ENCODE data around the gene CD96.
"Not testable (repeated sequence)": the region's sequence is repeated elsewhere in the genome, so short reads cannot be mapped to it uniquely, and the experiment has no call there.

CD96 gene

DNA sequence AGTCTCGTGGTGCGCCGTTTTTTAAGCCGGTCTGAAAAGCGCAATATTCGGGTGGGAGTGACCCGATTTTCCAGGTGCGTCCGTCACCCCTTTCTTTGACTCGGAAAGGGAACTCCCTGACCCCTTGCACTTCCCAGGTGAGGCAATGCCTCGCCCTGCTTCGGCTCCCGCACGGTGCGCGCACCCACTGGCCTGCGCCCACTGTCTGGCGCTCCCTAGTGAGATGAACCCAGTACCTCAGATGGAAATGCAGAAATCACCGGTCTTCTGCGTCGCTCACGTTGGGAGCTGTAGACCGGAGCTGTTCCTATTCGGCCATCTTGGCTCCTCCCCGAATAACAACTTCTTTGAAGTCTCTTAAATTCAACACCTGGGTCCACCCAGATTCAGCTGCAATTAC, 19.9 kb downstream of the CD96 start:
- not testable (repeated sequence) for DNase-seq (ENCODE audit: low spot score)

DNA sequence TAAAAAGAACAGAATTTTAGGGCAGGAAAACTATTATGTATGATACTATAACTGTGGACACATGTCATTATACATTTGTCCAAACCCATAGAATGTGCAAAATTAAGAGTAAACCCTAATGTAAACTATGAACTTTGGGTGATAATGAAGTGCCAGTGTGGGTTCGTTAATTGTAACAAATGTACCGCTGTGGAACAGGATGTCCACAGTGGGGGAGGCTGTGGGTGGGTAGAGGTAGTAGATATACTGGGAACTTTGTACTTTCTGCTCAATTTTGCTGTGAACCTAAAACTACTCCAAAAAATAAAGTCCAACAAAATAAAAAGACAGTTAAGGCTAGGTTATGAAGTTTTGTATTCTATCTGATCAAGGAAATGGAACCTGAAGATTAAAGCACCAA, 24.8 kb downstream of the CD96 start:
- no peak for DNase-seq (ENCODE audit: low spot score)

GRCh38 chr3:111568355-111568754, 26.4 kb downstream of the CD96 start:
- DNase-seq (ENCODE audit: low spot score): no peak

- no peak for DNase-seq (ENCODE audit: low spot score)
Observed at GRCh38 chr3:111568911-111569310, 26.9 kb downstream of the CD96 start.

GRCh38 chr3:111570404-111571030, 28.5 kb downstream of the CD96 start:
- no peak for DNase-seq (ENCODE audit: low spot score)

- DNase-seq (ENCODE audit: low spot score): no peak
Observed at GRCh38 chr3:111571282-111571681, 29.3 kb downstream of the CD96 start.

- DNase-seq (ENCODE audit: low spot score): no peak
Observed at GRCh38 chr3:111571907-111572460, 30.0 kb downstream of the CD96 start.

DNA sequence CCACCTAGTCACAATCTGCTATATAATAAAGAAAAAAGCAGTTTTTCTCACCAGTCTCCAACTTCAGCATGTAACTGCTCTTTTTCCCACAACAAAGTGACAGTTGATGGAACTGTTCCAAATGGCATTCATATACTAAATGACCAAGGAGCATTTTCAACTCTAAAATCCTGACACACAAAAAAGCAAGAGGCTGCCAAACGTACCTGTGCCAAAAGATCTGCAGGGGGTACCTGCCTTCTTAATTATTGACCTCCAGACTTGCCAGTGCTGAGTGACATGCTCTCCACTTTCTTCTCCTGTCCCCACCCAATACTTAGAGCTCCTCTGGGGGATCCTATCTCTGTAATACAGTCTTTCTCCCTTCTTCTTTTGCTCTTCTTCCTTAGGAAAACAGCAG, 35.1 kb downstream of the CD96 start:
- no peak for DNase-seq (ENCODE audit: low spot score)

DNA sequence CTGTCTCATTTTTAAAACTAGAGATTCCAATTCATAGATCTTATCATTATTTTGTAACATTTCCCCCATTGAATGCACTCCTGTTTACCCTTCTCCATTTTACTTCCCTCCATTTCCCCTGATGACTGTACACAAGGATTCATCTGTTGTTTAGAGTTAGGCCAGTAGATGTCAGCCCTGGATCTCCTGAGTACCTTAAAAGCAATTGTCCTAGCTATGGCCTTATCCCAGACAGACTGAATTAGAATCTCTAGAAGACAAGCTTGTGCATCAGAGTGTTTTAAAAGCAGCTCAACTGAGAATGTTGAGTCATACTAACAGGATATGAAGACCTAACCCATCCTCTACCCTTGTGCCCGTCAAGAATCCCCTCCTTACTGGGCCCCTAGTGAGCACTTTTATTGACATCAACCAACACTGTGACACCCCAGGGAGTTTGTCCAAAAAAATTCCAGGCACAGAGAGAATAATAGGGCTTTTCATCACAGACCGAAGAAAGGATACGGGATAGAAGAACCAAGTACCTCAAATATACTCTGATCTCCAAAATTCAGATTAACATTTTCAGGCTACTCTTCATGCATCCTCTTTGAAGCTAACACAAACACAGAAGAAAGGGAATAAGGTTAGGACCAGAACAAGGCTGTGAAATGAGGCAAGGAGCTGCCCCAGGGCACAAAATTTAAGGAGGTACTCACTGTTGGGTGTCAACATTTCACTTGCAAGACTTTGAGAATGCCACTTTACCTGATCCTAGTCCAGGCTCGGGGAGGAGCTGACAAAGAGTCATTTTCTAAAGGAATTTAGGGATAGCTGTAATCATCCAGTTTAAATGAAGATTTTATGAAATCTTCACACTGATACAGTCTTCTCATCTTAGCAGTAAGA, 36.0 kb downstream of the CD96 start:
- DNase-seq (ENCODE audit: low spot score): peak; percentile 60

GRCh38 chr3:111578867-111579266, 36.9 kb downstream of the CD96 start:
- no peak for DNase-seq (ENCODE audit: low spot score)

DNA sequence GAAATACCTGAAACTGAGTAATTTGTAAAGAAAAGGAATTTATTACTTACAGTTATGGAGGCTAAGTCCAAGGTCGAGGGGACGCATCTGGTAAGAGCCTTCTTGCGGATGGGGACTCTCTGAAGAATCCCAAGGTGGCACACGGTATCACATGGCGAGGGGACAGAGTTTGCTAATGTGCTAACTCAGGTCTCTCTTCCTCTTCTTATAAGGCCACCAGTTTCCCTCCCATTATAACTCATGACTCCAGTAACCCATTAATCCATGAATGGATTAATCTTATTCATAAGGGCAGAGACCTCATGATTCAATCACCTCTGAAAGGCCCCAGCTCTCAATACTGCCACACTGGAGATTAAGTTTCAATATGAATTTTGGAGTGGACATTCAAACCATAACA, 37.5 kb downstream of the CD96 start:
- no peak for DNase-seq (ENCODE audit: low spot score)

DNA sequence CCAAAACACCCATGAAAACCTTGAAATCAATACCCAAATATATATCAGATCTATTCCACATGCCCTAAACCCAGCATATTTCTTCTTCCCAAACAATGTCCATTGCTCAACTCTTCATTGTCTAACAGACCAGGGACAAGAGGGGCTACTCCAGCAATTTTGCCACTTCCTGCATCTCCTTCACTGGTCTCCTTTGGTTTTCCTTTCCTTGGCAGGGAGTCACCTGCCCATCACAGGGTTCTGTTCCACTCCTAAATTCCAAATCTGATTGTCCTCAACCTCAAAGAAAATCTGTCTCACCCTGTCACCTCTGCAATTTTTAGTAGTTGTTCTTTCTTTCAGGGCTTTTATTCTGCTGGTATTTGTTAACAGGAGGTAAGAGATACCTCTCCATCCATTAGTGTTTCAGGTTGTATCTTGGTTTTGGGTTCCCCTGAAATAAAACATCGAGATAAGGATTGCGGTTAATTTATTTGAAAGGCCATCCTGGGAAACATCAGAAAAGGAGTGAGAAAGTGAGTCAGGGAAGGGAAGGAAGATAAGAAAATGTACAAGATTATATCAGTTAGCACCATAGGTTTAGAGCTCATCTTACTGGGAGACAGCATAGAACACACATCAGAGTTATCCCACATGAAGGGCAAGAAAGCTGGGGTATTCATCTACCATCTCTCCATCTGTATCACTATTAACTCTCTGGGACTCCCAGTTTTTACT, 39.6 kb downstream of the CD96 start:
- no peak for DNase-seq (ENCODE audit: low spot score)

DNA sequence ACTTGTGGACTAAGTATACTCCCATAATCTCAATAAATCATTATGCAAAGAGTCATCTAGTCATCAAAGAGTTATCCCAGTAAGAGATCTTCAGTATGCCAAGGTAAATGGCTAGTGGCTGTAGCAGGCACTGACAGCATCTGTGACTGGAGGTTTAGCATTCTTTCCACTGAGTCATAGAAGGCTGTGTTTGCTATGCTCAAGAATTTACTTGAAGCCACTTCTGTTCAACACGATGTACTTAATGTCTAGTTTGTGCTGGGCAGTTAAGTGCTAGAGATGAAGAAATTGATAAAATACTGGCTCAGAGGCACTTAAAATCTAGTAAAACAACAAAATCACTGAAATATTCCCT, 40.1 kb downstream of the CD96 start:
- no peak for DNase-seq (ENCODE audit: low spot score)

DNA sequence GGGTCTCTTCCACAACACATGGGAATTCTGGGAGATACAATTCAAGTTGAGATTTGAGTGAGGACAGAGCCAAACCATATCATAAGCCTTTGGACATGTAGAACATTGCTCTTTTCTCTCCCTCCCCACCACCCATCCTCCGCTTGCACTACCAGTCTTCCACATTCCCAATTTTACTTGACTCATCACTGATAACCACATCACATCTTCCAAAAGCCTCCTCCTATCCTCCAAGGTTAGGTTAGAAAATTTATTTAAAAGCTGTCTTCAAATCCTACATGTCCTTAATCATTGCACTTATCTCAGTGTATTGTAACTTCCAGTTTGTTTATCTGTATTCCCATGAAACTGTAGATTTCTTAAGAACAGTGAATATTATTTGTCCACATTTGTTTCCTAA, 42.7 kb downstream of the CD96 start:
- no peak for DNase-seq (ENCODE audit: low spot score)

- no peak for DNase-seq (ENCODE audit: low spot score)
Observed at GRCh38 chr3:111585217-111585616, 43.2 kb downstream of the CD96 start.

DNA sequence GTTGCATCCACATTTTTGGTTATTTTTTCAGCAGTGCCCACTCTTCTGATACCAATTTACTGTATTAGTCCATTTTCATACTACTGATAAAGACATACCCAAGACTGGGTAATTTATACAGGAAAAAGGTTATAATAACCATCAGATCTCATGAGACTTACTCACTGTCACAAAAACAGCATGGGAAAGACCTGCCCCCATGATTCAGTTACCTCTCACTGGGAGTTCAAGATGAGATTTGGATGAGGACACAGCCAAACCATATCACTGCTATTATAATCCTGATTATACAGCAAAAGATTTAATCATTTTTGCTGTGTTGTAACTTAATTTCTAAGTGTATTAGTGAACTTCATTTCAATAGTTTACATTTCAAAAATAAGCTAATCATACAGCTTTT, 46.5 kb downstream of the CD96 start:
- no peak for DNase-seq (ENCODE audit: low spot score)

DNA sequence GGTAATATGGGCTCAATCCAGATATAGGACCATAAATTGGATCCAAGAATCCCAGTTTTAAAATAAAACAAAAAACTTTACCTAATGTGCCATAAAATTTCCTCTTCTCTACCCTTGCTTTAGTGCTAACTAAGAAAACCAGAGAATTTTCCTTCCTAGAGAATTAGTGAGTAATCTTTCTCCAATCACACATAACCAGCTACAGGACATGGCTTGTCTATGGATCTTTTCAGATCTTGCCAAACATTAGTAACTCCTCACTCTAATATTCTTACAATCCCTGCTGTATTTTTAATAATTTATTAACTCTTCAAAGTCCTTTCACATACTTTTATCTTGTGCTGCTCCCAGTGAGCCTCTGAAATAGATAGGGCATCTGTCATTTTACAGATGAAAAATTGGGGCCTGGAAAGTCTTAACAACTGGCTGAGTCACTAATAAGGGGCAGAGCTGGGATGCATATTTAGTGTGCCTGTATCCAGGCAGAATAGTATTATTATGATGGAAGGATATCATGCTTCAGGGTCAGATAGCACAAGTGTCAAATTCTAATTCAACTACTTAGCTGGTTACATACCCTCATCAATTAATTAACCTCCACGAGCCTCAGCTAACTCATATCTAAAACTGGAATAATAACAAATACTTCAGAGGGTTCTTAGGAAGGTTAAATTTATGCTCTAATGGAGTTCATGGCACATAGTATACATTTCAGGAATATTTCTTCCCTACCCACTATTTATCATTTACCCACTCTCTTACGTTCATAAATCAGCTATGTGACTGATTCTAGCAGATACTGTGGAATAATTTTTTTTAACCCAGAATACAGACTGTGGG, 47.5 kb downstream of the CD96 start:
- DNase-seq (ENCODE audit: low spot score): no peak

- no peak for DNase-seq (ENCODE audit: low spot score)
Observed at GRCh38 chr3:111590143-111590491, 48.1 kb downstream of the CD96 start.

DNA sequence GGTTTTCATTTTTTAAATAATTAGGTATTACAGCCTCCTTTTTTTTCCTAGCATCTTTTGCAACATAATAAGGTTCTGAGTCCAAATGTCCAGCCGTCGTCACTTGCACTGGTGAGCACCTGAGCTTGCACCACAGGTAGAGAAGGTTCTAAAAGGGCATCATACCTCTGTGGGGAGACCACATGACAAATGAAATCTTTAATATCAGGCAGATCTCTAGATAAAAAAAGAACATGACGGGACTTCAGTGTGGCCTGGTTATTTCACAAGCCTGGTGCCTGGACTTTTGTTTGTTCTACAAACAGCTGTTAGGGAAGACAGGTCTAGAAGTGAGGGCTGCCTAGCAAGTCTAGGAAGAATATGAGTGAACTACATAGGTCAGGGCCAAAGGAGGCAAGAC, 49.6 kb downstream of the CD96 start:
- DNase-seq (ENCODE audit: low spot score): no peak

DNA sequence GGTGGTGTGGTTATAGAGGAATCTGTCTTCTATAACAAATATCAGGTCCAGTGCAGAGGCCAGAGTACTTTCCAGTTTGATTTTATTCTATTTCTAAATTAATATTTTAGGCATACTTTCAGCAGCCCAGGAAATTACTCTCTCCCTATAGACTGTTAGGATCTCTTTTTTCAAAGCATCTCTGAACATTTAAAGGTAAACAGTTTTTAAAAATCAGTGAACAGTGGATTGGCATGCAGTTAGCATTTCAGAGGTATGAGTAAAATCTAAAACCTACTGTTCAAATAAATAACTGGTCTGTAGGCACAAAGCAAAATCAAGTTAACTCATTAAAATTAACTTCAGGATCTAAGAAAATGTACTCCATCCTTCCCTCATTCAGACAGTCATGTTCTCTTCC, 50.1 kb downstream of the CD96 start:
- DNase-seq (ENCODE audit: low spot score): no peak

DNA sequence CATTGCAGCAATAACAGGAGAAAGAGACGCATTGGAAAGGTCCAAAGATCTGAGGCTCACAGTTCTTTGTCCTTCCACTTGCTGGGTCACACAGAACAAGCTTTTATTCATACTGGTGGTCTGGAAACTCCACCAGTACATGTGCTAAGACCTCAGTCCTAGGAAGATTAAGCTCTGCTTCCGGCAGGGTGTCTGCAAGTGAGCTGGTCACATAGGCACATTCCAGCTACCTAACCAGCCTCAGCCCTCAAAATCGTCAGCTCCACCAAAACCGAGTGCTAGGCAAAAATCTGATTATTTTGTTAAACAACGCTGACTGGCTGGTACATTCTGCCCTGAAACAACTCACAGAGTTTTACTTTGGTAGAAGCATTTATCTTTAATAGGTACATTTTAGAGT, 50.9 kb downstream of the CD96 start:
- no peak for DNase-seq (ENCODE audit: low spot score)

GRCh38 chr3:111593666-111594065, 51.7 kb downstream of the CD96 start:
- no peak for DNase-seq (ENCODE audit: low spot score)

Measured in HuH-7 (cell line).